T-helper 22 cell (primary cell): Measurements from ENCODE around the gene PTPN21.

Experiments used
- DNase-seq: peaks from one replicate; pipeline ENCODE4 v3.0.0-alpha.2; 2020; ENCODE audit warnings: low read depth

Gene PTPN21

DNA sequence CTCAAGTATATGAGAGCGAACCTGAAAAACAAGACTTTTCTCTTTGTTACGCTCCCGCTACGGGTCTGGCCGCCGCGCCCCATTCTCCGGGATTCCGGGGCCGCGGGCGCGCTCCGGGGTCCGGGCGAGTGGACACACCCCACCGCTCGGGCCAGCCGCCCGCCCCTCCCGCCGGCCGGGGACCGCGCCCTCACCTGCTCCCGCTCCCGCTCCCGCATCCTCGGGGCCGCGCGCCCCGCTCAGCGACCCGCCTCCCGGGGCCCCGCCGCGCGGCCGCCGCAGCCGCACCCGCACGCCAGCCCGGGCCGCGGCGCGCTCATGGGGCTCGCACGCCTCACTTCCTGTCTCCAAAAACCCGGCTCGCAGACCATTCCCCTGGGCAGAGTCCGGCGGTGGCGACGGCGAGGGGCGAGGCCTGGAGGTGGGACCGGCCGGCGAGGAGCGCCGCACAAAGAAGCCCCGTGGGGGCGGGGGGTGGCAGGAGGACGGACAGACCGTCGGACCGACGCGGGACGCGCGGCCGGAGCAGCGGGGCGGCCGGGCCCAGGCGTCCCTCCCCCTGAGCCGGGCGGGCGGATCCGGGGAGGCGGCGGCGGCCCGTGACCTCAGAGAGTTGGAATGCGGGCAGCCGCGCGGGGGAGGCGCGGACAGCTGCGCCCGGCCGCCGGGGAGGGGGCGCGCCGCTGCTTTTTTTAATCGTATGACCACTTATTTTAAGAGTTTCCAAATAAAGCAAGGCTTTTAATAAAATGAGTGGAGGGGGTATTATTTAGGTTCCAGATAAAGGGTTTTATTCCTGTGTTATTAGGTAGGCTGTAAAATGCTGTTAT, at the start of gene PTPN21:
Gene PTPN21, minus strand, starts transcription at position 551 of the 830 bp plus-strand sequence. CDS start 4,590 bp downstream, outside the sequence.
- no peak for DNase-seq

DNA sequence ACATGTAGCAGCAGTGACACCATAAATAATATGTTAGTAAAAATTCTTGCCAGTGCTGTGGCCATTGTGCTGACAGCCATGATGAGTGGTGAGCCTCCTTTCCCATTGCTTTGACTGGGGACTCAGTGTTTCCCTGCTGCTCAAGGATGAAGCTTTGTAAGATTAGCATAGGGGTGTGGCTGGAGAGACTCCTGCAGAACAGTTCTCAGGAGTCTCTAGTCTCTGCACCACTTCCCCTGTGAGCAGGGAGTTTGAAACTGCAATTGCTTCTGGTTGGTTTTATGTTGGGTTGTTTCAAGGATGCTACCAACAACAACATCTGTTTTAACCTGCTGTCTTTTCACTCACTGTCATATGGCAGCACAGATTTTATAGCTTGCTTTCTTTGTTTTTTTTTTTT, 49.4 kb upstream of the PTPN21 start:
- DNase-seq = no peak

DNA sequence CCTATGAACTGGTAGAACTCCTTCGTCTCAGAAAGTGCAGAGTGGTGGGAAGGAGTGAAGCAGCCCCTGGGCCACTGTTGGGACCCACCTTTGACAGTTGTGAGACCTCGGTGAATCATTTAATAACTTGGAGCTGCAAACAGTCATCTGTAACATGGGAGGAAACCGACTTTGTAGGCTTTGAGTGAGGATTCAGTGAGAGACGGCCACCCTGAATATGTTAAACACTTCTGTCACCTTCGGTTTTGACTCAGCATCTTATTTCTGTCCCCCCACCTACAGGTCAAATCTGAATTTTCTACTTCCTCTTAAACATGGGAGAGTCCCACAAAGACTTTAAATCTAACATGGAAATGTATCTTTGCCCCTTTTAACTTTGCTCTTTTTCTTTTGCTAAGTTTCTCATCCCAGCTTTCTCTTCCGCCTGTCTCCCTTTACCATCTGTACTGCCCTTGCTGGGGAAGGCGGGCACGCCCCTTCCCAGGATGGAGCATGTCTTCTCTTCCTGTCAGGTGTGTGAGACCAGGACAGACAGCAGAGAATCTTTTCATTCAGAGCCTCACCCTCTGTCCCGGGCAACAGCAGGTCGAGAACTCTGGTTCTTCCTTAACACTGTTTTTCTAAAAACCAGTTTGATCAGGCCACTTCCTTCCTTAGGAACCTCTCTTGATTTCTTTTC, 45.1 kb upstream of the PTPN21 start:
- no peak for DNase-seq

GRCh38 chr14:88599326-88599725, 44.5 kb upstream of the PTPN21 start:
- no peak for DNase-seq

- DNase-seq = no peak
Measured at GRCh38 chr14:88598097-88598675, 43.4 kb upstream of the PTPN21 start.

GRCh38 chr14:88597601-88598000, 42.8 kb upstream of the PTPN21 start:
- no peak for DNase-seq

- no peak for DNase-seq
Measured at GRCh38 chr14:88597038-88597437, 42.2 kb upstream of the PTPN21 start.

GRCh38 chr14:88592031-88592430, 37.2 kb upstream of the PTPN21 start:
- DNase-seq = no peak

GRCh38 chr14:88590173-88590572, 35.4 kb upstream of the PTPN21 start:
- DNase-seq = no peak

GRCh38 chr14:88588081-88588480, 33.3 kb upstream of the PTPN21 start:
- DNase-seq = no peak

DNA sequence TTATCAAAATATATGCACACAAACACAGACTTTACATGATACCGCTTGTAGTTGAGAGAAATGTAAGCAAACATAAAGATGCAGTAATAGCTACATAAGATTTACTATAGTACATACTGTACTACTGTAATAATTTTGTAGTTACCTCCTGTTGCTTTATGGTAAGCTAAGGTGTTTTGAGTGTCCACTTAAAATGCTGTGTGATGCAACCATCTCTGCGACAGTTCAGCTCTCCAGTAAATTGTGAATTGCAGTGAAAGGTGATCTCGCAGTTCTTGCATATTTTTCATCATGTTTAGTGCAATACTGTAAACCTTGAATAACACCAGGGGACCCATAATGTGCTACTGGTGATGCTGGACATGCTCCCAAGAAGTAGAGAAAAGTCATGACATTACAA, 29.6 kb upstream of the PTPN21 start:
- DNase-seq = no peak

- DNase-seq = no peak
Measured at GRCh38 chr14:88576222-88576621, 21.4 kb upstream of the PTPN21 start.

GRCh38 chr14:88572117-88572516, 17.3 kb upstream of the PTPN21 start:
- DNase-seq = no peak

DNA sequence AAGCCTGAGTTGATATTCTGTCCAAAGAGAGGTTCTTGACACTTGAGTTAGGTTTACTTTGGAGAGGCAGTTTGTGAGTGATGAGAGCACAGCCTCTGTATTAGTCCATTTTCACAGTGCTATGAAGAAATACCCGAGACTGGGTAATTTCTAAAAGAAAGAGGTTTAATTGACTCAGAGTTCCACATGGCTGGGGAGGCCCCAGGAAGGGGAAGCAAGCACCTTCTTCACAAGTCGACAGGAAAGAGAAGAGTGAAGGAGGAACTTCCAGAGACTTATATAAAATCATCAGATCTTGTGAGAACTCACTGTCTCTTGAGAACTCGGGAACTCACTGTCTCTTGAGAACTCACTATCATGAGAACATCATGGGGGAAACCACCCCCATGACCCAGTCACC, 13.4 kb upstream of the PTPN21 start:
- DNase-seq = no peak

- no peak for DNase-seq
Measured at GRCh38 chr14:88565427-88565826, 10.6 kb upstream of the PTPN21 start.

DNA sequence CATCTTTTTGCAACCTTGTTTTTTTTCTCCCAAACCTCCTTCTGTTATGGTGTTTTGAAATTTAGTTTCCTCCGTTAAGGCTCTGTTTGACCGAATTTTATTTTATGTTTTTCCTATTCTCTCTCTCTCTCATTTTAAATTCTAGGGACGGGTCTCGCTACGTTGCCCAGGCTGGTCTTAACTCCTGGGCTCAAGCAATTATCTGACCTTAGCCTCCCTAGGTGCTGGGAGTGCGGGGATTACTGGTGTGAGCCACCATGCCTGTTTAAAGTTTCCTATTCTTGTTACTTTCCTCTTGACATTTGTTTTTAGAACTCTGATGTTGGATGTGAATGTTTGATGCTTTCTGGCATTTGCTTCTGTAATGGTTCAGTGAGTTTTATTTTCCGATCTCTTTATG, 9.0 kb upstream of the PTPN21 start:
- DNase-seq = no peak

- peak; percentile 71 for DNase-seq
Measured at GRCh38 chr14:88562831-88563686, 8.3 kb upstream of the PTPN21 start, which contains the start of gene ZC3H14. ZC3H14 (plus strand) TSS chr14:88563037; CDS start chr14:88563134, 97 bp downstream.

DNA sequence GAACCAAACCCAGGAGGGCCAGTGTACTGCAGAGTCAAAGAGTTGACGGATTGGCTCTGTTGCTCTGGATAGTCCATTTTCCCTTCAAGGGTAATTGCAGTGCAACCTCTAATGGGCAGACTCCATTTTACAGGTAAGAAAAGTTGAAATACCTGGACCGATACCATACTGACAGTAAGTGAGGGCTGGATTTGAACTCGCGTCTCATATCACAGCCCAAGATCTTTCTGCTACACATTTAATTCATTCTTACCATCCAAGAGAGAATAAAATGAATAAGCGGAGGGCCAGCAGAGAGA, 7.7 kb upstream of the PTPN21 start:
- DNase-seq = no peak

- DNase-seq = no peak
Measured at GRCh38 chr14:88559852-88560251, 5.0 kb upstream of the PTPN21 start.

- no peak for DNase-seq
Measured at GRCh38 chr14:88556581-88556980, 1.8 kb upstream of the PTPN21 start.

GRCh38 chr14:88553886-88554456, 836 bp downstream of the PTPN21 start:
- DNase-seq = no peak

- DNase-seq = no peak
Measured at GRCh38 chr14:88552876-88553275, 1.9 kb downstream of the PTPN21 start.
